GM23338 (cell line): Measurements from ENCODE around the gene CD93.

Experiments
- CREB1 ChIP-seq: fragments of 250-450 bp; sonication (Bioruptor Pico); IDR thresholded peaks from 2 replicates; pipeline ENCODE4 v1.5.0; 2020; ENCODE audit warnings: low read depth, mild to moderate bottlenecking, moderate library complexity
- CTCF ChIP-seq, 2 experiments: fragments of 200-600 bp in 1 of 2; sonication (generic) in 1 of 2; conservative IDR thresholded peaks; 2 replicates each; pipeline versions ENCODE4 v1.5.1 to v1.6.1; 2016 to 2017; ENCODE audit warnings: antibody characterized with exemption in 2 of 2, low read depth in 2 of 2, mild to moderate bottlenecking in 2 of 2, moderate library complexity in 1 of 2
- POLR2AphosphoS5 ChIP-seq: IDR thresholded peaks from 2 replicates; pipeline ENCODE4 v1.6.1; 2016; ENCODE audit warnings: antibody characterized with exemption, low read depth
- REST ChIP-seq: IDR thresholded peaks from one replicate; pipeline ENCODE4 v1.6.1; 2018; ENCODE audit warnings: antibody characterized with exemption; ENCODE audit not compliant: unreplicated experiment
- ZNF462 ChIP-seq: fragments of 250-450 bp; sonication (Bioruptor Pico); IDR thresholded peaks from 2 replicates; pipeline ENCODE4 v1.5.0; 2020; ENCODE audit warnings: mild to moderate bottlenecking, moderate library complexity

- TF ChIP-seq POLR2AphosphoS5: no peak
- TF ChIP-seq CTCF (conservative IDR thresholded peaks at IDR 0.05; ENCODE audit: low read depth in 2 of 2): no peak
- no peak for TF ChIP-seq REST
- TF ChIP-seq ZNF462 (CRISPR knock-in tag): no peak
- no peak for TF ChIP-seq CREB1
Measured at GRCh38 chr20:23039136-23039875, 46.8 kb downstream of the CD93 start.
